HL-60/S4 treated with retinoic acid at 250 ng/mL for 4 days and 3 days (cell line): ENCODE data around the gene EXOC6.

ENCODE experiments used
- in situ Hi-C: fragments of 300-500 bp; cut with MboI; formaldehyde crosslinking; loops from 2 replicates; pipeline ENCODE4 v1.7.0; 2022; ENCODE audit warnings: low sequenced_read_pairs

The EXOC6 gene

DNA sequence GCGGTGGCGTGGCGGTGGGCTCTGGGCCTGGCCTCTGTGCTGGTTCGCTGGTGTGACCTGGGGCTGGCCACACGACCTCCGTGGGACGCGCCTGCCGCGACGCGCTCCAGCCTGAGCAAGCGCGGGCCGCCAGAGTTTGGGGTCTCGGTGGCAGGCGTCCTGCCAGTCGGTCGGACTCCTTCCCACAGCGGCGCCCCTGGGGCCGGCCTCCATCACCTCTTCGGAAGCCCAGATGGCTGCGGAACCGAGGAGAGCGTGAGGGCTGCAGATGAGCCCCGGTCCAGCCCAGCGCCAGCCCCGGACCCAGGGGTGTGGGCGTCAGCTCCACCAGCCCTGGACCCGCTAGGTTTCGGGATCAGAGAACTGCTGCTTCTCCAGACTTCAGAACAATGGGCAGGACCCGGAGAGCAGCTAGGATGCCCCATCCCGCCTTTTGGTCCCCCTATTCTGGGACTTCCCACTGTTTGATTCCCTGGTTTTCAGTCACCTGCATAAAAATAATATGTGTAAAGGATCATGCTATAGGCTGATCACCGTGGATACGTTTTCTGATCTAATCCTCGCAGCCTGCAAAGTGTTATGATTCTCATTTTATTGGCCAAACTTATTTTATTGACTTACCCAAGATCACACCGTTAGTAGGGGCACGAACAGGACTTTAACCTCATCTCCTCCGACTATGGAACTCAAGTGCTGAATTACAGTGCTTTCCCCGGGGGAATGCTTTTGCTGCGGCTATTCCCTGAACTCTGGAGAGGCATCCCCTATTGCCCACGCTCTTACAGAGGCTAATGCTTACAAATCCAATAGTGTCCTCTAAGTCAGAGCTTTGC, 215.0 kb downstream of the EXOC6 start:
- in situ Hi-C loops, result no loop called here

DNA sequence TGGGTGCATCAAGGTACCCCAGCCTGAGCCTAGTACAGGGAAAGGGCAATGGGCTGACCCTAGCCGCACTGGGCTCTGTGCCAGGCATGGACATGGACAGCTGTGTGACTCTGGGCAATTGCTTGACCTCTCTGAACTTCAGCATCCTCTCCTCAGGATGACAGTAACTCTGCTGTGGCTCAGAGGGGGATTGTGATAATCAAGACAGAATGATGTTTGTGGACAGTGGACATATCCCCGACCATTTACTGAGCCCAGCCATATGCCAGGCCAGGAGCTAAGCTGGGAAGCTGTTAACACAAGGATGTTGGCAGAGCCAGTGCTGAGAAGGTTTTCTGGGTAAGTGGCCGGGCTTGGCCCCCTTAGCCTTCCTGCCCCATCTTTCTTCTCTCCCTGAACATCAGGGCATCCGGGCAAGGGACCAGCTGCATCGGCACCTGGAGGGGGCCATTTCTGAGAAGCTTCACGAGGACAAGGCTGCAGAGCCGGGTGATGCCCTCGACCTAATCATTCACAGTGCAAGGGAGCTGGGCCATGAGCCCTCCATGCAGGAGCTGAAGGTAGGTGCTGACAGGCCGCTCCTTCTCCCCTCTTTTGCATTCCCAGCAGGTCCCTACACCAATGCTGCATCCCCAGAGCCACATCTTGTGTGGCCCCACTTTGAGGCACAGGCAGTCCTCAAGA, 215.8 kb downstream of the EXOC6 start:
- in situ Hi-C loops, result no loop called here

DNA sequence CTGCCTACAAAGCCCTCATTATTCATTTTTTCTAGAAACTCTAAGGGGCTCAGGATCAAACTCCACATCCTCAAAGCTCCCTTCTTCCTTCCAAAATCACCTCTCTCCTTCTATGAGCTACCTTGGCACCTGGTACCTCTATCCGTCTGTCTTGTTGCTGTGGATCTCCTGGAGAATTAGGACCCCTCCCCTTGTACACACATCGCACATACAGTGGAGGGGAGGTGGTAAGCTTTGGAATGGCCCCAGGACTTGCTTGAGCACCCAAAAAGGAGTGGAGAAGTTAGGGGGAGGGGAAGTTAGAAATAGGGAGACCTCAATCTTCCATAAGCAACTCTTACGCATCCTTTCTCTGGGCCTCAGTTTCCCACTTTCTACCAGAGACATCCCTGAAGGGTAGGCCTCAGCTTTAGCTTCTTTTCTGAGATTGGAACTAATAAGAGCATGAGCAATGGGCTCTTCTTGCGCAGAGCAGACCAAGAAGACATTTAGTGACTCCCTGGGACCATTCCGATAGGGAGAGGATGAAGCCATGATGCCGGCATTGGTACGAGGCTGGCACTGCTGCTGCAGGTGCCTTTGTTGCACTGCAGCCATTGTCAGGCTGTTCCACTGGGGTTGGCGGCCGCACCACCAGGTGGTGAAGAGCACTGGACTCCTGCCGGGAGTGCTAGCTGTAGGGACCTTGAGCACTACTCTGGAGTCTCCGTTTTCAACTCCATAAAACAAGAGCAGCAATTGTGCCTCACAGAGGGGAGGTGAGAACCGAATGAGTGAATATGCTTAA, 216.7 kb downstream of the EXOC6 start:
- in situ Hi-C loops, result no loop called here

DNA sequence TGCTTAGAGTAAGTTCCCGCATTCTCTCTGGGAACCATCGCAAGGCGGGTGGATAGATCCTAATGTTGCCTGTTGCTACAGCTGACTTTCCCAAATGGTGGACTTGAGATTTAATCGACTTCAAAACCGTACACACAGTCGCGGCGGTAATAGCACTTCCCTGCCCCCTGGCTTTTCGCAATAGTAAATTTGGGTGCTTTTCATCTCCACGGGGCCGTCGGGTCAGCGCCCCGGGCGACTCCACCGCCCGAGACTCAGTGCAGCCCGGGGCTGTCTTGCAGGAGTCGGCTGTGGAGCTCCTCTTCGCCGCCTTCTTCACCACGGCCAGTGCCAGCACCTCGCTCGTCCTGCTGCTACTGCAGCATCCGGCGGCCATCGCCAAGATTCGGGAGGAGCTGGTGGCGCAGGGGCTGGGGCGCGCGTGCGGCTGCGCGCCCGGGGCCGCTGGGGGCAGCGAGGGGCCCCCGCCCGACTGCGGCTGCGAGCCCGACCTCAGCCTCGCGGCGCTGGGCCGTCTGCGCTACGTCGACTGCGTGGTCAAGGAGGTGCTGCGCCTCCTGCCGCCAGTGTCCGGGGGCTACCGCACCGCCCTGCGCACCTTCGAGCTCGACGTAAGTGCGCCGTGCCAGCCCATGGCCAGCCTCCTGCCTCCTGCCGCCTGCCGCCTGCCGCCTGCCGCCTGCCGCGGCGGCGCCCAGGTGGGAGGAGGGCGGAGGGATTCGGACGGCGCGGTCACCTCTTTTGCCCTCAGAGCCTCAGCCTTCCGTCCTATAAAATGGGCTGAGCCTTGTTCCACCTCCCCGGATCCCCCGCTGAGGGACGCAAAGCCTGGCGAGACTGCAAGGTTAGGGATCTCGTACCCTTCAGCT, 217.6 kb downstream of the EXOC6 start:
- in situ Hi-C loops, result no loop called here

DNA sequence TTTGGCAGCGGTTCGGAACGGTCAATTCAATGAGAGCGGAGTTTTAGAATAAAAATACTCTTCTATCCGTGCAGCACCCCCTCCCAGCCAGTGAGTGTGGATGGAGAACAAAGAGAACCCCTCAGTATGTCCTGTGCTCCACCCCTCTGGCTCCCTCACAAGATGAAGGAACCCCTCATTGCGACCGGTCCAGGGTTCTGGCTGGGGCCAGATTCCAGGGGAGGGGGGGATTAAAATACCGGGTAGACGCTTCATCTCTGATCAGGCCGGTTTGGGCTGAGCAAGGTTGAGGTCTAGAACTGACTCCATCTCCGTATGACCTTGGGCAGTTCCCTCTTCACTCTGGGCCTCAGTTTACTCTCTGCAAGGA, 218.2 kb downstream of the EXOC6 start:
- in situ Hi-C loops, result no loop called here

DNA sequence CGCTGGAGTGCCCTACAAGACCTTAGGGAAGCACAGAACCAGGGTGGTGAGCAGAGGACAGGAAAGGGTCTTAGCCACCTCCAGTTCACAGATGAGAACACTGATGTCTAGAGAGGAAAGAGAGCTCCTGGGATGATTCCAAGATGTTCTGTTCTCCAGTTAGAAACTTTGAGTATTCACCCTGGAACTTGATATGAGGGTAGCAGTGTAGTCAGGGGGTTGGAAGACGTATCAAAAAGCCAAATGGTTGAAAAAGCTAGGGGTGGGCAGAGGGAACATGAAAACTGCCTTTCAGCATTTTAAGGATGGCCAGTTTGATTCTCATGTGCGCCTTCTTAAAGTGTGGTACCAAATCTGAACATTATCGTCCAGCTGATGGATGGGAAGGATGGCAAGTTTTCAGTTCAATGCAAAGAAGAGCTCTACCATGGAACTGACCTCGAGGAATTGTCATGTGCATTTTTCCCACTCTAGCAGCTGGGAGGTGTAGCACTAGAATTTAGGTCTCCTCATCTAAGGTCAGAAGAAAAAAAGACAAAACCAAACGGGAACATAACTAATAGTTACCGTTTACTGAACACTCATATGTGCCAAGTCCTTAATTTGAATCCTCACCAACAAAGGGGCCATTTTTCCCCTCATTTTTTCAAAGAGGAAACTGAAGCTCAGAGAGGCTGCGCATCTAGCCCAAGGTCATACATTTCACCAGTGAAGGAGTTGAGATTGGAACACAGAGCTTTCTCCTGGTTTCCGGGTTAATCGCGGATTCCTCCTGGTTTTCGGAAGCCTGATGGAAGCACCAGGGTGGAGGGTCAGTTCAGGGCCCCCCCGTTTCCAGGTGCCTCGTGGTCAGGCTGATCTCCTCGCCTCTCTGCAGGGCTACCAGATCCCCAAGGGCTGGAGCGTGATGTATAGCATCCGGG, 219.4 kb downstream of the EXOC6 start:
- in situ Hi-C loops, result no loop called here

DNA sequence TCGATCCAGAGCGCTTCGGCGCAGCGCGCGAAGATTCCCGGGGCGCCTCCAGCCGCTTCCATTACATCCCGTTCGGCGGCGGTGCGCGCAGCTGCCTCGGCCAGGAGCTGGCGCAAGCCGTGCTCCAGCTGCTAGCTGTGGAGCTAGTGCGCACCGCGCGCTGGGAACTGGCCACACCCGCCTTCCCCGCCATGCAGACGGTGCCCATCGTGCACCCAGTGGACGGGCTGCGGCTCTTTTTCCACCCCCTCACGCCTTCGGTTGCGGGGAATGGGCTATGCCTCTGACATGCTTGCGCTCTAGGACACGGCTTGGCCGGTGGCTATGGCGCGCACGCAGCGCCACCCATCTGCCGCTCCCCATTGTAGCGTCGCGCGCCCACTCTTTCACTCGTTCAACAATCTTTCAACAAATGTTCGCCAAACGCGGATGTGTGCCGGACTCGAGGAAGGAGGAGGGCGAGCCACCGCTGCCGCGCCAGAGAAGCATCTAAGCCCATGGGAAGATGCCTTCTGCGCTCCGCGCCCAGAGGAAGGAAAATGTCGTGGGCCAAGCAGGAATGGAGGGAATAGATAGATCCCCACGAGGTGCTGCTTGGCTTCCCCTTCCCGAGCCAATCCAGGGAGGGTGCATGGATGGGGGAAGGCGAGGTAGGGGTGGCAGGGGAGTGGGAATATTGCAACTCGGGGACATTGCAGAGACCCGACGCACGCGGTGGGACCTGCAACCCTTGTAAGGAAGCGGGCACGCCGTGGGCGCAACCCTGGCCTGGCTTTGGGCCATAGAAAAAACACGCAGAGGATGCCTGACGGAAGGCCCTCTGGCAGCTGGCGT, 220.3 kb downstream of the EXOC6 start:
- in situ Hi-C loops, result no loop called here

DNA sequence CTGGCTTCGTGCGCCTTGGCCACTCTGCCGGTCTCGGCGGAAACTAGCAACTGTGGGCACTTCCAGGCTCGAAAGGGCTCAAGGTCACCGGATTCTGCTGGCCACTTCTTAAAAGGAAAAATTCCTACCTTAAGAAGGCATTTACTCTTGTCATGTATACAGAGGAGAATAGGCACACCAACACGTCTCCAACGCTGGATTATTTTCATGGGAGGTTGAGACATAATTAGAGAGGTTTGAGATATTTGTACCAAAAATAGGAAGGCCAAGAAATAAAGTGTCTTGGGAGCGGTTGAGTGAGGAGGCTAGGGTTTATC, 220.9 kb downstream of the EXOC6 start:
- in situ Hi-C loops, result no loop called here

DNA sequence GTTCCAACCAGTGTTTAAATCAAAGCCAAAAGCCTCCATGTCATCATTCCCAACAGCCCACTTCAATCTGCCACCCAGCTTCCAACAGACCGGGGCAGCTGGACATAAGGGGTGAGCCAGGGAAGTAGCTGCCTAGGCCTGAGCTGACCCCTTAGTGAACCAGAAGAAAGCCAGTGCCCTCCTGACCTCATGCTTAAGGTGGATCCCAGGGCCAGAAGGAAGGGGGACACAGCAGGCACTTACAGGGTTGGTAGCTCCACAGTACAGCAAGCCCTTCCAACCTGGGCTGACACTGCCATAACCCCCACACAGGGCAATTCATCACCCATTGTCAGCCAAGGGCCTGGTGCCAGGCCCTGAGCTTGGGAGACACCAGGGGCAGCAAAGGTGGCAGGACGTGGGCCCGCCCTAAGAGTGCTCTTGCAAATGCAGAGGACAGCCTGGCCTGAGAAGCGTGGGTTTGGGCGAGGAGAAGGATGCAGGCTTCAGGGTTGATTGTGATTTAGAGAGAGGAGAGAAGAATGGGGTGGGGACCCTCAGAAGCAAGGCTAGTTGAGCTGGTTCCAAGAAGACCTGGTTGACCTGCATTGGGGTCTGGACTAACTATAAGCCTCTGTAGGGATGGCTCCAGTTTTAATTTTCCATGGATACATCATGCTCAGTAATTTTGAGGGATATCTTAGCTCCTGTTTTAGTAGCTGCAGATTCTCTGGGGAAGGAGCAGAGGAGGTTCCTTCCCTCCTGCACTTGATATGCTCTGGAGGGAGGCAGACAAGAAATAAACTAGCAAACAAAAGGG, 222.3 kb downstream of the EXOC6 start:
- in situ Hi-C loops, result no loop called here

DNA sequence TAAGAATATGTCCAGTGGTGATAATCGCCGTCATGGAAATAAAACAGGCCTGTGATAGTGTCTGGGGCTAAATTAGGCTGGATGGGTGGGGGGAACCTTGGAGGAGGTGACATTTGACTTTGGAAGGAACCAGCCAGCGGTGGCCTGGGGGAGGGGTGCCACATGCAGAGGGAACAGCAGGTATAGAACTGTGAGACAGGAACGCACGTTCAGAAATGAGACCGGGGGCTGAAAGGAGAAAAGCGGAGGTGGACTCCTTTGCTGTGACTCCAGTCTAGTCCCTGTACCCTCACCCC, 222.8 kb downstream of the EXOC6 start:
- in situ Hi-C loops, result no loop called here

DNA sequence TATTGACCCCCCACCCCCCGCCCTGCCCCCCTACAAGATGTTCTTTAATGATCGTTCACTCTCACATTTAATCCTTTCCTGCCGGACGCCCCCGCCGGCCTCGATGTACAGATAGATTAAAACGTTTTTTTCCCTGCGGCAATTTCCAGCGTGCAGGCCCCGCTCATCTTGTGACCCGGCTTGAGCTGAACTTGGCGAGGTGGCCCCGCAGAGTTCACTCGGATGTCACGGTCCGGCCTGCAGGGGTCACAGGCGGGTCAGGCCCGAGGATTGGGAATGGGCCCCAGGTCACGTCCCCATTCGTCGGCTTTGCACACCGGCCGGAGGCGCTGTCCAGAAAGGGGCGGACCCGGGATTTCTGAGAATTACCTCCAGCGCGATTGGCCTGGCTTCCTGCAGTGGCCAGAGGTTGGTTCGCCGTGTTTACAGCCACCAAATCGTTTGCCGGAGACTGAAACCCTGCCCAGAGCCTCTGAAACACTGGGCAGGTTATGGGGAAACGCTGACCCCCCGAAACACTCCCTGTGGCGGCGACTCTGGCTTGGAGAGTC, 223.4 kb downstream of the EXOC6 start:
- in situ Hi-C loops, result no loop called here

DNA sequence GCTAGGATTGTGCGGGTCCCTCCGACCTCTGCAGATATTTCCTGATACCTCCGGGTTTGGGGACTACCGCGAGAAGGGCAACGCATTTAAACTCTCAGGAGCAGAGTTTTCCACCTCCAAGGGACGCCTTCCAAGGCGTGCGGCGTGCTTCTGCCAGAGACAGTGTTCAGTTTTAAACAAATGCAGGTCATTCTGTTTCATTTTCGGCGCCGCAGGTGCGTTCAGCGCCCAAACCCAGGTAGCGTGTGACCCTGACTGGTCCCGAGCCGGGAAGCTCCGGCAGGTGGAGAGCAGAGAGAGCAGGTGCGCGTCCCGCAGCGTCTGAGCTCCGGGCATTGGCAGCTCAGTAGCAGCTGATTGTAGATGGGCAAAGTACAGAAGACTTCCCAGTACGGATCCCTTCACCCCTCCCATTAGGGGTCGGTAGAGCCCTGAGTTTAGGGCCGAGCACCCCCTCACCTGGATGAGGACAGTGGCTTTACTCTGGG, 223.9 kb downstream of the EXOC6 start:
- in situ Hi-C loops, result no loop called here

DNA sequence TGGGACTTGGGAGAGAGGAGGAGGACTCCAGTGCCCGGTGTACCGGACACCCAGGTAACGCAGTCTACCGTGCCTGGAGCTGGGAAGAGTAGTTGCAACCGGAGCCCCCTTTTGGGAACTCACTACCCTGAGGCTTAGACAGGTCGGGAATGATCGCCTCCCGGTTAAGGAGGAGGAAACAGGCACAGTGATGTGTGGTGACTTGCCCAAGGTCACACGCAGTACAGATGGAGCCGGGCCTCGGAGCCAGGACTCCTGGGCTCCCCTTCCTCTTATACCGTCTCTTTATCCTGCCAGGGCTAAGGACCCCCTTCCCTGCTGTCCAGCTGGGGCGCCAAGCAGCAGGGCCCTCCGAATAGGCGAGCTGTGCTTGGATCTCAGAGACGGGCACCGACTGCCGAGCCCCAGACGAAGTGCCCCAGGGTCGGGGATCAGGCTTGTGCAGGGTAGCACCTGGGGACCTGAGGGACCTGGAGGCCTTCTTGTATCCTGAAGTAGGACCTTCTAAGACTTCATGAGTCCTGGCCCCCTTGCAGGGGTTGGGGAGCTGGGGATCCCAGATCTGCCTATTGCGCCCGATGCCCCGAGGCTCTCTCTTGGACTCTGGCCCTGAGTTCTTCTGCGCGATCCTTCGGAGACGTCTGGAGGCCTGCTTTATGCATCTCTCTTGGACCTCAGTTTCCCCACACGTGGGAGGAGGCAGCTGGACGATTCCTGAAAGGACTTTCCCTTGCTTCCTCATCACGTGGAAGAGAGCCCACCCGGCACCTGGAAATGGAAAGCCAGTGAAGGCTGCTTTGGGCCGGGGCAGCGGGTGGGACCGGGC, 224.6 kb downstream of the EXOC6 start:
- in situ Hi-C loops, result no loop called here

DNA sequence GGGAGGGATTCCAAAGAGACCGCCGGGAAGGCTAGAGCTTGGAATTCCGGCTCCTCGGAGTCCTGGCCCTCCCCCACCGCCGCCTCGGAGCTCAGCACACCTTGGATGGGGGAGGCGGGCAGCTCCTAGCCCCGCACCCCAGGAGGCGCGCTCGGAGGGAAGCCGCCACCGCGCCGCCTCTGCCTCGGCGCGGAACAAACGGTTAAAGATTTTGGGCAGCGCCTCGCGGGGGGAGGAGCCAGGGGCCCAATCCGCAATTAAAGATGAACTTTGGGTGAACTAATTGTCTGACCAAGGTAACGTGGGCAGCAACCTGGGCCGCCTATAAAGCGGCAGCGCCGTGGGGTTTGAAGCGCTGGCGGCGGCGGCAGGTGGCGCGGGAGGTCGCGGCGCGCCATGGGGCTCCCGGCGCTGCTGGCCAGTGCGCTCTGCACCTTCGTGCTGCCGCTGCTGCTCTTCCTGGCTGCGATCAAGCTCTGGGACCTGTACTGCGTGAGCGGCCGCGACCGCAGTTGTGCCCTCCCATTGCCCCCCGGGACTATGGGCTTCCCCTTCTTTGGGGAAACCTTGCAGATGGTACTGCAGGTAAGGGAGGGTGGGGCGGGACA, 225.3 kb downstream of the EXOC6 start, which contains the start of gene CYP26A1:
Gene CYP26A1, plus strand, starts transcription at position 355 of the 608 bp plus-strand sequence. Its CDS starts 42 bp downstream, at position 397.
- in situ Hi-C loops, result no loop called here

DNA sequence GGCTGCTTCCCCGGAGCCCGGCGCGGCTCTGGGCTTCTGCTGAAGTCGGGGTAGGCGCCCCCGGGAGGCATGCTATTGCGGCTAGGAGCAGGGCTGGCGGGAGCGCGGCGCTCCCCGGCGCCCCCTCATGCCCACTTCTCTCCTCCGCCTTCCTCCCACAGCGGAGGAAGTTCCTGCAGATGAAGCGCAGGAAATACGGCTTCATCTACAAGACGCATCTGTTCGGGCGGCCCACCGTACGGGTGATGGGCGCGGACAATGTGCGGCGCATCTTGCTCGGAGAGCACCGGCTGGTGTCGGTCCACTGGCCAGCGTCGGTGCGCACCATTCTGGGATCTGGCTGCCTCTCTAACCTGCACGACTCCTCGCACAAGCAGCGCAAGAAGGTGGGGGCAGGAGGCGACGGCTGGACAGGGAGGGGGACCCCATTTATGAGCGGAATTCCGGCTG, 225.9 kb downstream of the EXOC6 start:
- in situ Hi-C loops, result no loop called here

DNA sequence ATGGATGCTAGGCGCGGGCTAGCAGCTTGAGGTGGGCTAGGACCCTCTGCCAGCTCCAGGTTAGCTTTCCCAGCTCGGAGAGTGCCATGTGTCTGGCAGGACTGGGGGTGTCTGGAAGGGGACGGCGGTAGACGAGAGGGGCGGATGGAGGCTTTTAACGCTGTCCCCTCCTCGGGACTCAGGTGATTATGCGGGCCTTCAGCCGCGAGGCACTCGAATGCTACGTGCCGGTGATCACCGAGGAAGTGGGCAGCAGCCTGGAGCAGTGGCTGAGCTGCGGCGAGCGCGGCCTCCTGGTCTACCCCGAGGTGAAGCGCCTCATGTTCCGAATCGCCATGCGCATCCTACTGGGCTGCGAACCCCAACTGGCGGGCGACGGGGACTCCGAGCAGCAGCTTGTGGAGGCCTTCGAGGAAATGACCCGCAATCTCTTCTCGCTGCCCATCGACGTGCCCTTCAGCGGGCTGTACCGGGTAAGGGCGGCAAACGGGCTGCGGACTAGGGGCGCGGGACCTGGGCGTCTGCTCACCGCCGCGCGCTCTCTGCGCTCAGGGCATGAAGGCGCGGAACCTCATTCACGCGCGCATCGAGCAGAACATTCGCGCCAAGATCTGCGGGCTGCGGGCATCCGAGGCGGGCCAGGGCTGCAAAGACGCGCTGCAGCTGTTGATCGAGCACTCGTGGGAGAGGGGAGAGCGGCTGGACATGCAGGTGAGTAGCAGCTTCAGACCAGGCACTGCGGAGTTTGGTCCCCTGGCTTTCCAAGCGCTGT, 226.5 kb downstream of the EXOC6 start:
- in situ Hi-C loops, result no loop called here
